GM12801 (cell line): ENCODE measurements around the gene MAP7D3.

Source experiments
- TF ChIP-seq, protein P1 (sequence below): IDR thresholded peaks from one replicate; pipeline ENCODE4 v1.5.1; 2011; ENCODE audit warnings: control low read depth; ENCODE audit not compliant: insufficient read length; ENCODE audit errors: extremely low read depth

The MAP7D3 gene

DNA sequence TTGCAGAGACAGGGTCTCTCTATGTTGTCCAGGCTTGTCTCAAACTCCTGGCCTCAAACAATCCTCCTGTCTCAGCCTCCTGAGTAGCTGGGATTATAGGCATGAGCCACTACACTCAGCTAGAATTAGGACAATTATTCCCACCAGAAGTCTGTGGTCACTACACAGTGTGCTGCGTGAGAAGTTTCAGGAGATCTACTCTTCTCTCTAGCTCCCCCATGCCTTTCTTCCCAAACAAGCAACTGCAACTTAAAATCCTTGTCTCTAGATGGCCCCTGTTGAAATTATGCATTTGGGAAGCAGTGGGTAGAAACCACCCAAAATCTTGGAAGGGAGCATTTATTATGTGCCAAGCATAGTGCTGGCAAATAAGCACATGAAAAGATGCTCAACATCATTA, 21.1 kb upstream of the MAP7D3 start:
- TF ChIP-seq, protein P1, sequence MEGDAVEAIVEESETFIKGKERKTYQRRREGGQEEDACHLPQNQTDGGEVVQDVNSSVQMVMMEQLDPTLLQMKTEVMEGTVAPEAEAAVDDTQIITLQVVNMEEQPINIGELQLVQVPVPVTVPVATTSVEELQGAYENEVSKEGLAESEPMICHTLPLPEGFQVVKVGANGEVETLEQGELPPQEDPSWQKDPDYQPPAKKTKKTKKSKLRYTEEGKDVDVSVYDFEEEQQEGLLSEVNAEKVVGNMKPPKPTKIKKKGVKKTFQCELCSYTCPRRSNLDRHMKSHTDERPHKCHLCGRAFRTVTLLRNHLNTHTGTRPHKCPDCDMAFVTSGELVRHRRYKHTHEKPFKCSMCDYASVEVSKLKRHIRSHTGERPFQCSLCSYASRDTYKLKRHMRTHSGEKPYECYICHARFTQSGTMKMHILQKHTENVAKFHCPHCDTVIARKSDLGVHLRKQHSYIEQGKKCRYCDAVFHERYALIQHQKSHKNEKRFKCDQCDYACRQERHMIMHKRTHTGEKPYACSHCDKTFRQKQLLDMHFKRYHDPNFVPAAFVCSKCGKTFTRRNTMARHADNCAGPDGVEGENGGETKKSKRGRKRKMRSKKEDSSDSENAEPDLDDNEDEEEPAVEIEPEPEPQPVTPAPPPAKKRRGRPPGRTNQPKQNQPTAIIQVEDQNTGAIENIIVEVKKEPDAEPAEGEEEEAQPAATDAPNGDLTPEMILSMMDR, result no peak

DNA sequence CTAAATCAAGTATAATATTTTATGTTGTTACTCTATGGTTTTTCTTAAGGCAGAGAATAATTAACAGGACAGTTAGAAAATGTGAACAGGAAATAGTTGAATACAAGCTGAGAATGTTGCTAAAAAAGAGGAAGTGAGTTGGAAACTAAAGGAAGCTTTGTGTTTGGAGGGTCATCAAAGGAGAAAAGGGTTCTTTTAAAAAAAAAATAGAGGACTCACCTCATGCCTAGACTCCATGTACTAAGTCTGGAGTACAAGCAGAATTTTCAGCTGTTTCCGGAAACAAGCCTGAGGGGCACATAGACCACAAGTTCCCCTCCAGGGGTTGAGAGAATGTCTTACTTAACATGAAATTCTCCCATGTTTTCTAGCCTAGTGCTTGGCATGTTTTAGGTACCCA, 20.1 kb upstream of the MAP7D3 start:
- TF ChIP-seq, protein P1, result no peak

DNA sequence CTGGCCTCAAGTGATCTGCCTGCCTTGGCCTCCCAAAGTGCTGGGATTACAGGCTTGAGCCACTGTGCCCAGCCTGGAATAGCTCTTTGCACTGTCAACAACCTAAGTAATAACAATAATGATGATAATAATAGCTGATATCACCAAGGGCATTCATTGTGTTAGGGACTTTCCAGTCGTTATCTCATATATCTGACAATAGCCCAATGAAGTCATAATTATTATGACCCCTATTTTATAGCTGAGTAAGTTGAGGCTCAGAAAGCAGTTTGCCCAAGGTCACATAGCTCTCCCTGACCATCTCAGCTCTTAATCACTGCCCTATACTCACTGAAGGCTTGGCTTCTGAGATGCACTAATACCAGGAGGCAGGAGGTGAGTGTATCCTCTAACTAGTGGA, 18.7 kb upstream of the MAP7D3 start:
- TF ChIP-seq, protein P1, result no peak

DNA sequence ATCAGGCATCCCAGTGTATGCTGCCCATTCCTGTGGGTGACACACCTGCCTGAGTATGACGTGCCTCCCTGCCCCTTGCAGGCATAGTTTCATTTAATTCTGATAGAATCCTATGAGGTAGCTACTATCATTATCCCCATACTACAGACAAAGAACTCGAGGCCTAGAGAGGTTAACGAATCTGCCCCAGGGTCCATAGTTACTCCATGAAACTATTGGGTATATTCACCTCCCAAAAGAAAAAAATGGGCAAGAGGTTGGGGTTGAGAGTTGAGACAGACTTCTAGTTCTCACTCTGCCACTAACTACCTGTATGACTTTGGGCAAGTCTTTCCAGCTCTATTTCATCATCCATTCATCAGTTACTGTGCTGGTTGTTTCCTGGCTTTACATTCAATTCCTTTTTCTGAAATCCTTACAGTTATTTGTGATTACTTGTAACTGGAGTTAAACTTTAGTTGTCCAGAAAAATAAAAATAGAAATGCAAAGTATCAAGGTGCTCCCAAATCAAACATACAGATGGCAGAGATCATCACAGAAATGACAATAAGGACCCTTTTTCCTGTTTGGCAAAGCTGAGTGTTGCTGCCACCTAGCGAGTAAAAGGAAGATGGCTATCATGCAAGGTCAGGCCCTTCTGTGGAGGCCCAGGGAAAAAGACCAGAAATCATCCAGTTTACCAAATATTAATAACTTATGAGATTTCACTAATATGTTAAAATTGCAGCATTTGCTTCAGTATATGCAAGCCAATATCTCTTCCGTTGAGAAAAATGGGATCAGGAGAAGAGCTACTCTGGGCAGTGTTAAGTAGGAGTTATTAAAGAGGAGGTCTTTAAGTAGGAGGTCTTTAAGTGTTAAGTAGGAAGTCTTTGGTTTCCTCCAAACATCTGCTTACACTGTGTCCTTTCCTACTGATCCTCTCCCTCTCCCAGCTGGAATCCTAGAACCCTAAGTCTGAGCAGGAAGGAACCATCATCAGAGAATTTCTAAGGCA, 17.1 kb upstream of the MAP7D3 start:
- TF ChIP-seq, protein P1, result no peak

DNA sequence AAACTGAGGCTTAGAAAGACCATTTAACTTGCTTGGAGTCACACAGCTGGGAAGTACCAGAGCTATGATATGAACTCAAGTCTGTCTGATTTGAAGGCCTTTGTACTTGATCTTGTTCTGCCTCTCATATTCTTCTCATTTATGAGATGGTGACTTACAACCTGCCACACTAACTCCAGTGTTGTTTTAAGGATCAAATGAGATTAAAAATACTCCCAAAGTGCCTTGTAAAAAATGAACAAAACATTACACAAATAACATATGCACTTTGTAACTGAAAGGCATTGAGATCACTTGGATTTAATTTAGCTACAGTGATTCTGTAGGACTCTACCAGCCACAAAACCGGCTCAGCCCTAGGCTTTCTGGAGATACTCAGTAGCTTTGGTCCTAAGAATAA, 15.6 kb upstream of the MAP7D3 start:
- TF ChIP-seq, protein P1, result no peak

DNA sequence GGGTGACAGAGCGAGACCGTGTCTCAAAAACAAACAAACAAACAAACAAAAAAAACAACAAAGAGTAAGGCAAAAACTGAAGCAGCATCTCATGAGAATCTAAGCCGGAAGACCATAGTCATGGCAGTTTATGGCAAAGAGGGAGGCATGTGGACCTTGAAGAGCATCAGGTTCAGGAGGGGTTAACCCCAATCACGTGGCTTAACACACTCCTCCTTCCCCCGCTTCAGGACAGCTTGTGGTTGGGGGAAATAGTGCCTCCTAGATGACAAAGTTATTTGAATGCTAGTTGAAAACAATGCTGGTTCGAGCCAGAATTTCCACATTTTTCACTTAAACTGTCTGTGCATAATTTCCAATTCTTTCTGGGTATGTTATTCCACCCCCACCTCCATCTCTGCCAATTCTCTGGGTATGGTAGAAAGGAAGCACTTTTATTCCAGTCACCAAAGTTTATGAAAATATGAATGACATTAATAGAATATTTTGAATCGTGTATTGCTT, 11.7 kb upstream of the MAP7D3 start:
- TF ChIP-seq, protein P1, result no peak

DNA sequence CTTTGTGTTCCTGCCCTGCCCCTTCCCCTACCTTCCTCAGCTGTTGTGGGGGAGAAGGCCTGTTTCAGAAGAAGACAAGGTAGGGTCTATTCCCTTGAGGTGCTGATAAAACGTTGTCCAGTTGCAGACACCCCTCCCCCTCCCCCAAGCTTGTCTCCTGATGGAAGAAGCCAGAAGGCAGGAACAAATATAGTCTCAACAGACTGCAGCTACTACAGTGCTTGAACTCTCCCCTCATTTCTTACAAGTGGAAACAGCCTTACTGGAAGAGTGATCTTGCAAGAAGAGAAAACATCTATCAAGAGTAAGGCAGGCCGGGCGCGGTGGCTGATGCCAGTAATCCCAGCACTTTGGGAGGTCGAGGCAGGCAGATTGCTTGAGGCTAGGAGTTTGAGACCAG, 11.0 kb upstream of the MAP7D3 start:
- TF ChIP-seq, protein P1, result no peak
